Hematopoietic multipotent progenitor cell treated with erythropoietin and hydrocortisone succinate and interleukin-3 and kit ligand, for 8 days (in vitro differentiated cells): ENCODE results near the gene BROX.
A peak's percentile ranks its signal among the peaks of the same experiment; 100 is the strongest.
"Not testable (repeated sequence)": the region's sequence is repeated elsewhere in the genome, so short reads cannot be mapped to it uniquely, and the experiment has no call there.

Experiments used
- DNase-seq: peaks from one replicate; pipeline ENCODE4 v3.0.0-alpha.2; 2015

Gene BROX

GRCh38 chr1:222712253-222713090, at the start of gene BROX, which contains the start of gene AIDA:
Gene BROX (plus strand): TSS chr1:222712564. CDS start chr1:222715700, 3,136 bp downstream.
Gene AIDA (minus strand): TSS chr1:222712491. CDS start chr1:222712317, 174 bp downstream.
- peak; percentile 86 for DNase-seq

DNA sequence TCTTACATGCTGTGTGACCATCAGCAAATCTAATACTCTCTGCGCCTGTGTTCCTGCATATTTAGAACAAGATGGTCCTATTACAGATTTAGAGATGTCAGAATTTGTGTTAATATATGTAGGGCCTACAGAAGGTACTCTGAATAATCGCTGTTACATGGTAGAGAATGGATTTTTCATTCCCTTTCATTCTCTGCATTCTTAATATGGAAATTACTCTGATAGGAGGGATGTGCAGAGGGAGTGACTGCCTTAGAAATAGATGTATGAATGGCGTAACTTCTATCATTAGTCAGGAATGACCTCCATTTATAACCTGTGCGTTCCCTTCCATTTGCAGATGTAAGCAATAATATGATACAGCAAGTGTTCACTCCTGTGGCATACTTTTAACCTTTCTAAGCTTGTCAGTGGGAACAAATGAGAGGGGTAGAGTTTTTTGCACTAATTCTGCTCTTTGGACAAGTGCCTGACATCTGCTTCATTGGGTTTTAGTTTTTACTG, 48.9 kb upstream of the BROX start:
- no peak for DNase-seq

DNA sequence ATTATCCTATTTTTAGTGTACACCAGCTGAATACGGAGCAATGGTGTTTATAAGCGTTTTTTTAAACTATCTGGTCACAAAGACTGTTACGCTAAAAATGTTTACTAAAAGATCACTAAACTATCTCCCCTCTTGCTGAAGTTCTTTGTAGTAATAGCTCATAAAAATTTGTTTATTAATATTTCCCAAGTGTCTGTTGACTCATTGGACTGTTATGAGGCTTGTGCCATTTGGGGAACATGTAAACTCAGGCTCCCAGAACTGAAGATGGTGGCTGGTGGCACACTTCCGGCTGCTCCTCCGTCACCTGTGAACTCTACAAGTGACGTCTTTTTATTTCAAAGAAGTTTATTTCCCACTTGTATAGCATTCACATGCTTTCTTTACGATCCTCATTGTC, 46.4 kb upstream of the BROX start:
- DNase-seq: no peak

DNA sequence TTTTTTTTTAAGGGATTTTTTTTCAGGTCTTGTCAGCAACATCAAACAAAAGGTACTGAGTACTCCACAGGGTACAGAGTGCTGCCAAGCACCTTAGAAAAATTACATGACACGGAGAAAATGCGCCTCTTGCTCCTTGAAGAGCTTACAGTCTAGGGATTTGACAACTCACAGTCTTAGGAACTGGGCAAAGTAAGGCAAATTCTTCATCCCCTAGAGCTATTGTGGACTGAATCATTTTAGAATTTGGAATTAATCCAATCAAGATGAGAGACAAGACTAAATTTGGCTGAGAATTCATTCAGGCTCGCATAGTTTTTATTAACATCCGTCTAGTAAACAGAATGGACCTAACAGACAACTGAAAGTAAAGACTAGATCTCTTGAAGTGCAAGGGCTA, 44.2 kb upstream of the BROX start:
- DNase-seq: not testable (repeated sequence)

- DNase-seq: not testable (repeated sequence)
These were observed 43.3 kb upstream of the BROX start for GRCh38 chr1:222669107-222669506.

DNA sequence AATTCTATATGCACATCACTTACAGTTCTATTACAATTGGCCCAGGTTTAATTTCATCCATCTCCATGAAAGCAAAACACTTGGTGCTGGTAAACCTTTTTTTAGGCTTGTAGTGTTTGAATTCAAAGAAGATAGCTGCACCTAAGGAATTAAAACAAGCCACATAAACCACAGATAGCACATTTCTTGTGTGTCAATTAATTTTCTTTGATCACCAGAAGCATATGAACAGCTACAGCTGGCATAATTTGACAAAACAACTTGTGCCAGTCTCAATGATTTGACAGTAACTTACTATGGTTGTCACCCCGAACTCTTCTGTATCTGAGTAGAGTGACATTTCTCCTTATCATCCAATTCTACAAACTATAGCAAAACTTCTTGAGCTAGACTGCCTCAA, 42.3 kb upstream of the BROX start:
- DNase-seq: no peak

GRCh38 chr1:222680080-222680479, 32.3 kb upstream of the BROX start:
- no peak for DNase-seq

DNA sequence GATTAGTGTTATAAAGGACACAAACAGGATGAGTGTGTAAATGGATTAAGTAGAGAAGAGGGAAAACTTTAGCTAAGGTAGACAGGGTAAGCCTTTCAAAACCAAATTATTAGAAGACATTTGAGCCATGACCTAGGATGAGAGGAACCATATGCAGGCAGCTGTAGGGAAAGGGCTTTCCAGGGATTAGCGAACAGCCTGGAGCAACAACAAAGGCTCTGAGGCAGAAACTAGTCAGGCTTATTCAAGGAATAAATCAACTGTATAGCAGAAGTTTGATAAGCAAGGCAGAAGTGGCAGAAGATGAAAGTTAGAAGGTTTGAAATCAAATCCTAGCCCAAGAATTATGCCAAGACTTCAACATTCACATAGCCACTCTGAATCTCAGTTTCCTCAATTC, 21.3 kb upstream of the BROX start:
- no peak for DNase-seq

DNA sequence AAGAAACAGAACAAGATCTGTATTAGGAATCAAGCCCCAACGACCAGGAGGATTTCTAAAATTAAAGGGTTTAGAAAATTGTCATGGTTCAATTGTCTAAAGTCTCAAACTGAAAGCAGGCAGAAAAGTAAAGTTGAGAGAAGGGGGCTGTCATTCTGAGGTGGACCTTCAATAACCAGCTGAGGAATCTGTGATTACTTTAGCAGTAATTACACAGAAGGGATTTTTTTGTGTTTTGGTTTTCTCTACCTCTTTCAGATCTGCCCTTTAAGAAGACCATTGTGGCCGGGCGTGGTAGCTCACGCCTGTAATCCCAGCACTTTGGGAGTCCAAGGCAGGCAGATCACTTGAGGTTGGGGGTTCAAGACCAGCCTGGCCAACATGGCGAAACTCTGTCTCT, 17.4 kb upstream of the BROX start:
- no peak for DNase-seq

GRCh38 chr1:222696741-222697140, 15.6 kb upstream of the BROX start:
- no peak for DNase-seq

GRCh38 chr1:222697203-222697602, 15.2 kb upstream of the BROX start:
- no peak for DNase-seq

DNA sequence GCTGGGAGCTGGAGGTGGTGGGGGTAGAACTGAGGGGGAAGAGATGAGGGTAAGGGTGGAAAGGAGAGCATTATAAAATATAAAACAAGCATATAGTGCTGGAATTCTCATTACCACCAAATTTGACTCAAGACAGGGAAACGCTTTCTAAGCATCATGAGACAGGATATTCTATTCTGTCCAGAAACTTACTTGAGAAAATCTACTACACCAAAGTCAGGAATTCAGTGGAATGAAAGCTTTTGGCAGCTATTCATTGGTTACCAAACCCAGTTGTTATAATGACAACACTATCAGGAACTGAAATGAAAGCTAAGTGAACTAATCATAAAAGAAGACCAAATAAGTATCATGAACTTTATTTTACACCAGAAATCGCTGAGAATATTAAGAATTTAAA, 14.5 kb upstream of the BROX start:
- no peak for DNase-seq

DNA sequence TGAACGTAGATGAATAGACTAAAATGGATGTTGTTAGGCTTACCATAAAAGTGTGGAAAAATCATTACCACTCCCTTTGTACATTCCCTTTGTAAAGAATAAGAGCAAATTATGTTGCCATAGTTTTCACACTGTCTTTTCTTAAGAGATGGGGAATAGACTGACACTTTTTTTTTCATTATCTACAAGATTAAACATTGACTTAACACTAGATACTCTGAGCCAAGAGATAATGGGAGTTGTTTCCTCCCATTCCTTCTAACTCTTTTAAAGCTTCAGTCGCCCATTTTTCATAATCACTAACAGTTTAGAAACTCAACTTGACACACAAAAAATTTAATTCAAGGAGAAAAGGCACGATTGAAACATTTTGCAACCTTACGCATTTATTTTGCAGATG, 10.2 kb upstream of the BROX start:
- no peak for DNase-seq

DNA sequence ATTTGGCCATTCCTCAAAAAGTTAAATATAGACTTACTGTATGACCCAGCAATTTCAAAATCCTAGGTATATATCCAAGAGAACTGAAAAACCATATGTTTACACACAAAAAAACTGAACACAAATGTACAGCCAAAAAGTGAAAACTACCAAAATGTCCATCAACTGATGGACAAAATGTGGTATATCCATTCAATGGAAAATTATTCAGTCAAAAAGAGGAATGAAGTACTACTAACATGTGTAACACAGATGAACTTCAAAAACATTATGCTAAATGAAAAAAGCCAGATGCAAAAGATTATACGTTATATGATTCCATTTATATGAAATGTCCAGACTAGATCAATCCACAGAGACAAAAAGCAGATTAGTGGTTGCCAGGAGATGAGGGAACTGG, 8.1 kb upstream of the BROX start:
- DNase-seq: no peak

- no peak for DNase-seq
These were observed 5.5 kb upstream of the BROX start for GRCh38 chr1:222706815-222707214.

DNA sequence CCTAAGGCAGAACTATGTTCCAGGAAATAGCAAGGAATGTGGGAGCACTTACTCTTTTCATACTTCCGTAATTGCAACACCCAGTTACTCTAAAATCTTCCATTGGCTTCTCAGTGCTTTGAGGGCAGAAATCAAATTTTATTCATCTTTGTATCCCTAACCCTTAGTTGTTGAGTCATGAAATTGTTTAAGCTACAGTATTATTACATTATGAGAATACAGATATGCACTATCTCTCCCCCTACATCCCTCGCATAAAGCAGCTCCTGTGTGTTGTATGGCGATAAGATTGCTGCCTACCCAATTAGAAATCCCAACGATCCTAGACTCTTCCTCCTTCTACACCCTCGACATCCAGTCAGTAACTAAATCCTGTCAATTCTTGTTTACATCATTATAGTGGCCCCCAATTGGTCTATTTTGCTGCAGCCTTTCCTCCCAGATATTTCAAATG, 2.6 kb upstream of the BROX start:
- peak; percentile 78 for DNase-seq

DNA sequence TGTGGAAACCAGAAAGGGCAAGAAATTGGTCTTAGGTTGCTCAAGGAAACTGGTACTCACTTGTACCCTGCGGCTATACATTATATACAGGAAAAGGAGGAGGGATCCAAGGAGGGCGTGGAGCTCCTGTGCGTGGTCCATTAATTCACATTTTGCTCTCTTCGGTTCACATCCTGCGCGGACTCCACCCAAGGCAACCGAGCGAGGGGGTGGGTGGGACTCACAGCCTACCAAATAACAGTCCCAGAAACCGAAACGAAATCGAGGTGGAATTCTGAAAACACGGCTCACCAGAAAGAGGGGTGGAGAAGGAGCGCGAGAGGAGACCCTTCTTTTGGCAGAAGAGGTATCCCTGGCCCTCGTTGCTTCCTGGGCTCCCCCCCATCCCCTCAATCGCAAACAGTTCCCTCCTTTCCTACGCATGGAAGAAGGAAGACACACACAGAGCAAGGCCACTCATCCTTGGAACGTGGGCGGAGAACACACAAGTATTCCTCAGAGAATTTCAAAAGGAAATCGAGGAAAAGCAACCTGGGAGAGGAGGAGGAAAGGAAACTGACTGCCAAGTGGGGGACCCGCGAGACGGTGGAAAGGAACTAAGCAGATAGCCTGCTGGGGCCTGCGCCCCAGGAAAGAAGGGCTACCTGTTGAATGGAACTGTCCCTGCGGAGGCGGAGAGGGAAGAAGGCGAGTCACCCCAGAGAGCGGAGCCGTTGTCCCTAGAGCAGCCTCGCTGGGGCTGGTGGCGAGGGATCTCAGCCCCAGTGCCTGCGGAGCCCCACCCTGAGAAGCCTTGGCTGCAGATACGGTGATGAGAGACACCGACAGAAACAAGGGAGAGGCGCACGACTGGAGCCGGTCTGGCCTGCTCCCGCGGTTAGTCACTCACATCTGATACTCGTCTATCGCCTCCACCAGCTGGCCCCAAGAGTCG, 778 bp upstream of the BROX start:
- peak; percentile 92 for DNase-seq

GRCh38 chr1:222713091-222713961, 962 bp downstream of the BROX start:
- DNase-seq: peak; percentile 94

GRCh38 chr1:222716393-222716792, 4.0 kb downstream of the BROX start:
- no peak for DNase-seq

DNA sequence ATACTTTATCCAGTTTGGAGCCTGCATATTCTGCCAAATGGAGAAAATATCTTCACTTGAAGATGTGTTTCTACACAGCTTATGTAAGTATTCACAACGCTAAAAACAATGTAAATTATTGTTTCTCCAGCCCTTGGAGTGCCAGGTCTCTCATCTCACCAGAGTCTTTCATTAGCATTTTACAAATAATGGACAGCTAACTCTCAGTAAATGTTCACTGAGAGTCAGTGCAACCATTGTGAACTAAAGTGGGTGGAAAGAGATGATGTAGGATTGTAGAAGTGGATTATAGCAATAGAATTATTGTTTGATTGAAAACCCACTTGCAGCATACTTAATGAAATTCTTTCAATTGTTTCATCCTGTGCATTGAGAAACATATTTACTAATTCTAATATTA, 16.4 kb downstream of the BROX start:
- DNase-seq: no peak

- DNase-seq: no peak
These were observed 18.5 kb downstream of the BROX start for GRCh38 chr1:222730866-222731265.
